GM18951 (cell line): ENCODE results near the gene CHTOP.
"Not testable (repeated sequence)": the region's sequence is repeated elsewhere in the genome, so short reads cannot be mapped to it uniquely, and the experiment has no call there.

Experiments used
- POLR2A ChIP-seq: IDR thresholded peaks from 4 replicates; pipeline ENCODE4 v1.6.1; 2011; ENCODE audit warnings: mild to moderate bottlenecking; ENCODE audit not compliant: insufficient read length, insufficient read depth; ENCODE audit errors: extremely low read depth
- in situ Hi-C: fragments of 300-500 bp; cut with MboI; formaldehyde crosslinking; loops from one replicate; pipeline ENCODE4 v1.12.0; 2022; ENCODE audit warnings: low sequenced_read_pairs, mixed read lengths, inconsistent platforms; ENCODE audit not compliant: unreplicated experiment

Gene CHTOP, protein sequence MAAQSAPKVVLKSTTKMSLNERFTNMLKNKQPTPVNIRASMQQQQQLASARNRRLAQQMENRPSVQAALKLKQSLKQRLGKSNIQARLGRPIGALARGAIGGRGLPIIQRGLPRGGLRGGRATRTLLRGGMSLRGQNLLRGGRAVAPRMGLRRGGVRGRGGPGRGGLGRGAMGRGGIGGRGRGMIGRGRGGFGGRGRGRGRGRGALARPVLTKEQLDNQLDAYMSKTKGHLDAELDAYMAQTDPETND

DNA sequence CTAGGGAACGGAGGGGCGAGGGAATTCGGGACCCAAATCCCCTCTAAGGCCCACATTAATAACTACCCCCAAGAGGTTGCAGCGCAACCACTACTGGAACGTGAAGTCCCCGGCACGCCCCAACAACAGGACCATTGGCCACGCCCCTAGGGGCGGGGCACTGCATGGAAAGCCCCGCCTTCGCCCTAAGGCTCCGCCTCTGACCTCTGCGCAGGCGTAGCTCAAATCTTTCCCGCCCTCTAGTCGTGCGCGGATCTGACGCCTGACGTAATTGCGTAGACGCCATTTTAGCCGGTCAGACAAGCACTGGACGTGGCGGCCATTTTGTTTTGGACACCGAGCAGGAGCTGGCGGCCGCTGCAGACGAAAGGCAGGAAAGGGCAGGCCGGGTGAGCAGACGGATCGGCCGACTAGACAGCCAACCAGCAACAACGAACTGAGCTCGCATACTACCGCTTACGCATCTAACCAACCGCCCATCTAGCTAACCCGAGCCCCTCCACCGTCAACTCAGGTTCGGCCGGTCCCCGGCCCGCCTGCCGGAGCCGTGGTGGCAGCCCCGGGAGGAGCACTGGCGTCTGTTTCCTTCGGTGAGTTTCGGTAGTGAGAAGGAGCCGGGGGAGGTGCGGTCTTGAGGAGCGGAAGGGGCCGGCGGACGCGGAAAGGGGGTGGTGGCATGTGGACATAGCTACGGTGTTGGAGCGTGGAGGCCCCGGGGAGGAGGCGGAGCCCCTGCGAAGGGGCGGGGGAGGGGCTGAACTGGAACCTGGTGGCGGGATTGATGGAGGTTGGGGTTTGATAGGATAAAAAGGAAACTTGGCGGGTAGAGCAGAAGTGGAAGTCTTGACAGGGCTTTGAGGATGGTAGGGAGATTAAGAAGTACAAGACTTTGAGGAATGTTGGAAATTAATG is at the start of gene CHTOP:
TSS of gene CHTOP (plus strand) at position 313 of the 912 bp plus-strand sequence. CDS start 2,523 bp downstream, outside the sequence.
- in situ Hi-C loops: no loop called here
- peak; percentile 94 for TF ChIP-seq POLR2A

DNA sequence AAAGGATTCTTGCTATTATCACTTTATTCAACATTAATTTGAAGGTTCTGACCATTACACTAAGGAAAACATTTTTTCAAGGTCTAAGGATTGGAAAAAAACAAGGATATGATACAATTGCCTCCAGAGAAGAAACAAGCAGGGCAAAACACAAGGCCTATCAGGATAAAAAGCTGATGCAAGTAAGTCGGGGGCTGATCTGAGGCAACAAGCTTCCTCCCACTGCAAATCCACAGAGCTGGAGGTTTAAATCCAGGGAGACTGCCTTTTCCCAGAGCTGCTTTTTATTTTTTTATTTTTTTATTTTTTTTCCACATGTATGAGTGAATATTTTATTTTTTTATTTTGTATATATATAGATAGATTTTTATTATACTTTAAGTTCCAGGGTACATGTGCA is 48.9 kb upstream of the CHTOP start:
- in situ Hi-C loops: no loop called here
- TF ChIP-seq POLR2A: no peak

DNA sequence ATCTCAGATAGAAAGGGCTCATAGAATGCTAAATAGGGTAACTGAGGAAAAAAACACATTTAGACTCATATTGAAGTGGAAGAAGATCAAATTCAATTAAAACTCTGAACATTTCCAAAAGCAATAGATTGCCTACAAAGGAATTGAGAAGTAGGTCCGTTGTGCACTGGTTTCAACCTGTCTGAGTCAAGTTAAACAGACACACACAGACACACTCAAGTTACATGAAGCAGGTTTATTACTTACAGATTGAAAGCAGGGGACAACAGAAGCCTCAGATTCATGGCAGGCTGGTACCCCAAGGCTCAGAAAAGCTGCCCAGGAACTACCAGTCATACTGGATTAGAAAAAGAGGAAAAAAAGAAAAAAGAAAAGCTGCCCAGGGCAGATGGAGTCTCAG is 47.5 kb upstream of the CHTOP start:
- in situ Hi-C loops: no loop called here

DNA sequence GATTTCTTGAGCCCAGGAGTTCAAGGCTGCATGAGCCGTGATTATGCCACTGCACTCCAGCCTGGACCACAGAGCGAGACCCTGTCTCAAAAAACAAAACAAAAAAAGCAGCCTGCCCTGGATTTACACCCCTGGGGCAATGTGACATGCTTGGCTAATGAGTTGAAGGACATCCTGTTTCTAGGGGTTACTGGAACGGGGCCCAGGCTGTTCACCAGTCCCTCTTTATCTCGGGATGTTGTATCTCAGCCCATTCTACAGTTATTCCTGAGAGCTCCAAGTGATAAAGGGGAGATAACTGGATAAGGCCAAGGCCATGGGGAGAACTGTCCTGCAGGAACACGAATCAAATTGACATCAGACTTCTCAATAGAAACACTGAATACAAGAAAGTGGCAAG is 46.6 kb upstream of the CHTOP start:
- in situ Hi-C loops: no loop called here
- no peak for TF ChIP-seq POLR2A

More for the DNA sequence above, 47.5 kb upstream of the CHTOP start:
- TF ChIP-seq POLR2A: no peak

DNA sequence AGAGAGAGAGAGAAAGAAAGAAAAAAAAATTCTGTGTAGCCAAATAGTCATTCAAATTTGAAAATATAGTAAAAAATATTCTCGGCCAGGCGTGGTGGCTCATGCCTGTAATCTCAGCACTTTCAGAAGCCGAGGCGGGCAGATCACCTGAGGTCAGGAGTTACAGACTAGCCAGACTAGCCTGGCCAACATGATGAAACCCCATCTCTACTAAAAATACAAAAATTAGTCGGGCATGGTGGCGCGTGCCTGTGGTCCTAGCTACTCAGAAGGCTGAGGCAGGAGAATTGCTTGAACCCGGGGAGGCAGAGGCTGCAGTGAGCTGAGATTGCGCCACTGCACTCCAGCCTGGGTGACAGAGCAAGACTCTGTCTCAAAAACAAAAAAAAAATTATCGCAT is 45.8 kb upstream of the CHTOP start:
- in situ Hi-C loops: not testable (repeated sequence)

DNA sequence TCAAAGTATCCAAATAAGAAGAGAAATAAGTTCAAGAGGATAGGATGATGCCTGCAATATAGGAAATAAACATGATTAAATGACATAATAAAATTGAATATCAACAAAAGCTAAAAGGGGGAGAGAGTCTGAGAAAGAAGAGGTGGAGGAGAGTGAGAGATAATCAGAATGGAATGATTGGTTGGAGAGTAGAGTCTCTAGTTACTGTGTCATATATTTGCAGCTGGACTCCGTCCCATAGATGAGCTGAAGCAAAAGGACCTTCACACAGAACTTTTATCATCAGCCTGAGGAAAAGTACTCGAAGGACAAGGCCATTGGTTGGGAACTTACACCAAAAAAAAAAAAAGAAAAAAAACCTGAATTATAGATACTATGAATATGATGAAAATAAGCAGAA is 45.4 kb upstream of the CHTOP start:
- TF ChIP-seq POLR2A: no peak
- in situ Hi-C loops: no loop called here

DNA sequence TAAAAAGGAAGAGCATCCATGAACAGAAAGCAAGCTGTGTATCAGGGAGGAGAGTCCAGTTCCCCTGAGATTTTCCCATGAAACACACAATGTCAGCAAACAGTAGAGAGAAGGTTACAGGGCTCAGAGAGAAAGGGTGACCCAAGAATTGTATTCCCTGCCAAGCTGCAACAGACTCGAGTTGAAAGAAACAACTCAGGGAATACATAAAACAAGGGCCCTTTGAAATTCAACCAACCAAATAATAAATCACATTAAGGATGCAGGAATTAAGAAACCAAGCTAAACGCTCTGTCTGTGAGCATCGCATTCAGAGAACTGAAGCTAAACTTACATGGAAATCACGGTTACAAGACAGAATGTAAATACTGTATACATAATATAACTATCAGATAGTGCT is 41.1 kb upstream of the CHTOP start:
- in situ Hi-C loops: no loop called here
- TF ChIP-seq POLR2A: no peak

DNA sequence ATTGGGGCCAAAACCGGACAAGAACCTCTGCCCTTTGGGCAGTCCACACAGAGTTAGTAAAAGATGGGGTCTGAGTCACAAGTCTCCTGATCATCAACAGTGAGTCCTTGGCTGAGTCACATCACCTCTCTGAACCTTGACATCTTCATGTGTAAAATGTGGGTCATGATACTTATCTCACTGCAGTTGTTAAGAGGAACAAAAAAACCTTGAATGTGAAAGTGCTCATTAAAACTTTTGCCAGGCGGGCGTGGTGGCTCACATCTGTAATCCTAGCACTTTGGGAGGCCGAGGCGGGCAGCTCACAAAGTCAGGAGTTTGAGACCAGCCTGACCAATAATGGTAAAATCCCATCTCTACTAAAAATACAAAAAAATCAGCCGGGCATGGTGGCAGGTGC is 36.7 kb upstream of the CHTOP start:
- in situ Hi-C loops: no loop called here
- TF ChIP-seq POLR2A: no peak

DNA sequence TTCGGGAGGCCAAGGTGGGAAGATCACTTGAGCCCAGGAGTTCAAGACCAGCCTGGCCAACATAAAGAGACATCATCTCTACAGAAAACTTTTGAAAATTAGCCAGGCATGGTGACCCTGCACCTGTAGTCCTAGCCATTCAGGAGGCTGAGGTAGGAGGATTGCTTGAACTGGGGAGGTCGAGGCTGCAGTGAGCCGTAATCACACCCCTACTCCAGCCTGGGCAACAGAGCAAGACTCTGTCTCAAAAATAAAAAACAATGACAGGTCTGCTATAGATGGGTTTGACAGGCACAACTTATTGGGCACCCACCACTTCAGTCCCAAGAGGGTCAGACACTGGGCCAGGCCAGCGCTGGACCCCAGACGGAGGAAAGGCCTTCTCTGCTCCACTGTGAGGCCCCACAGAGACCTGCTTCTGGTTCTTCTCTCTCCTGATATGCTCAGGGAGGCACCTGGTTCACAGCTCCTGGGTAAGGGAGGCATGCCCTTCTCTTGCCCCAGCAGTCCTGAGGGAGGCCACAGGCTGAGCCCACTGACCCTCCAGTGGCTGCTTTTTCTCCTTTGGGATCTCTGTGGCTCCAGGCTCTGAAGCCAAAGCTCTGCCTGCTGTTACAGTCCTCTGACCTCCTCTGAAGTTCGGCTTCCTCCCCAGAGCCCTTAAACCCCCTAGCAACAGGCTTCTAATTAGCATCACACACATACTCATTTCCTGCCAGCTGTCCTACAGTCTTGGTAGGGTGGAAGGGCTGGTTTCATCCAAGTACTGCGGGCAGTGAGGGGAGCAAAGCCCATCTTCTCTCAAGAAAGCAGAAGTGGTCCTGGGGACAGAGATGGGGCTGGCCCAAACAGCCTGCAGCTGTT is 35.3 kb upstream of the CHTOP start:
- peak; percentile 55 for TF ChIP-seq POLR2A
- in situ Hi-C loops: no loop called here

DNA sequence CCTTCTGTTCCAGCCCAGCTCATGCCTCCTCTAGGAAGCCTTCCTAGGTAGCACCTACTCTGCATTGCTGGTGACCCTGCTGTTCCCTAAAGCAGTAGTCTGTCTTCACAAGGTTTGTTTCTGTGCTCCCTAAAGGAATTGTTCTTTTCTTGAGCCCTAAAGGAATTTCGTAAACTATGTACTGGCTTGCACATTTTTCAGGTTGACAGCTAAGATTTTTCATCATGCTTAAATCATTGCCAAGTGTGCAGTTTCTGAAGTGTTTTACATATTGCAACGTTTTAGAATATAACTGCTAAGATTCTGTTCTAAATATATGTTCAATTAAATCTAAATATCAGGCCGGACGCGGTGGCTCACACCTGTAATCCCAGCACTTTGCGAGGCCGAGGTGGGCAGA is 34.0 kb upstream of the CHTOP start:
- in situ Hi-C loops: no loop called here
- TF ChIP-seq POLR2A: no peak

DNA sequence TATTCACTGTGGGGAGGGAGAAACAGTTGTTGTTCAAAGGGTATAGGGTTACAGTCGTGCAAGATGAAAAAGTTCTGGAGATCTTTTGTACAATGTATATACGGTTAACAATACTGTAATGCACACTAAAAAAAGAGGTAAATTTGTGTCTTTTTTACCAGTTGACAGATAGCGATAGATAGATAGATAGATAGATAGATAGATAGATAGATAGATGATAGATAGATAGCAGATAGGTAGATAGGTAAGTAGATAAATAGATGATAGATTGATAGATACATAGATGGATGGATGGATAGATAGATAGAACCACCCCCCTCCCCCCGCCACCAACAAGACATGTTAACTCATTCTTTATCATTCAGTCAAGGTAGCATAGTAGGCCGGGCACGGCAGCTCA is 31.1 kb upstream of the CHTOP start:
- TF ChIP-seq POLR2A: no peak
- in situ Hi-C loops: no loop called here

DNA sequence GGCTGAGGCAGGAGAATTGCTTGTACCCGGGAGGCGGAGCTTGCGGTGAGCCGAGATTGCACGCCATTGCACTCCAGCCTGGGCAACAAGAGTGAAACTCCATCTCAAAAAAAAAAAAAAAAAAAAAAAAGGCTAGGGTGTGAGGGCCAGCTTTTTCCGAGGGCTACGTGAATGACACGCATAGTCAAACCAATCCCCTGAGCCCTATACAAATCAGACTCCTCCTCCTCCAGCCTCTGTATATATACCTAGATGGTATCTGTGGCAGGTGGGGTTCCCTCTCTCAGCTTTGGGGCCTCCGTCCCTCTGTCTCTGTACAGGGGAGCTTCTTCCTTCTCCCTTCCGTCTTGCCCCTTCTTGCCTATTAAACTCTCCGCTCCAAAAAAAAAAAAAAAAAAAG is 27.7 kb upstream of the CHTOP start:
- TF ChIP-seq POLR2A: no peak
- in situ Hi-C loops: no loop called here

DNA sequence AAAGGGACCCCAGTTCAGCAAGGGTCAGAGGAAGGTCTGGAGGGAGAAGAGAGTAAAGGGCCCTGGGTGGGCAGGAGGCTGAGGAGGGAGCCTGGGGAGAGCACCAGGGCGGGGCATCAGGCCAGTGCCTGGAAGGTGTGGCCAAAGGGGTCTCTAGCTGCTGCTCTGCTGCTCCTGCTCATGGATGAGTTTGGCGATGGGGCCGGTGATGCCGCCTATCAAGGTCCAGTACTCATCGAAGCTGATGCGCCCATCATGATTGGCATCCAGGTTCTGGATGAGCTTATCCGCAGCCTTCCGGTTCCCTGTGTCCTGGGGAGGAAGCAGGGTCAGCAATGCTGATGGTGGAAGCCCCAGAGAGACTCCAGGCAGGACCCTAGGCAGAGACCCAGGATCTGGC is 26.5 kb upstream of the CHTOP start:
- in situ Hi-C loops: no loop called here
- no peak for TF ChIP-seq POLR2A
